Endothelial cell of umbilical vein (primary cell): ENCODE data around the gene SLC5A9. TPM values are rescaled to one million over a fixed set of nuclear protein-coding genes. Genes with fewer than 3 reads are reported as not detected.

Experiments
- BruUV-seq: library from RNA; stranded (reverse); fragments of 400-500 nt; replicated peaks from 2 replicates; lab custom pipeline; 2021; lab: Mats Ljungman, UMichigan
- CTCF ChIA-PET: fragments of 300-600, 350-600 bp; sonication (Branson Sonifier 250); formaldehyde crosslinking; loops from one replicate; lab custom pipeline; 2021; ENCODE audit warnings: antibody characterized with exemption, inconsistent platforms; lab: Charles Lee
- POLR2A ChIA-PET: fragments of 300-600, 350-600 bp; sonication (Branson Sonifier 250); formaldehyde crosslinking; loops from one replicate; lab custom pipeline; 2021; ENCODE audit warnings: antibody characterized with exemption, inconsistent platforms; lab: Charles Lee
- DNase-seq: peaks from one replicate; pipeline ENCODE4 v3.0.0-alpha.2; 2011; ENCODE audit warnings: low read depth, low spot score
- FAIRE-seq: peaks from 2 replicates; lab custom pipeline; 2011; peaks lifted over from hg19 to GRCh38; lab: Jason Lieb, UNC
- H2AFZ ChIP-seq: 2 replicates; pipeline ENCODE4 v1.6.0; 2012; ENCODE audit warnings: low read depth, low read length, control low read depth, inconsistent platforms
- H3K27ac ChIP-seq: 2 replicates; pipeline ENCODE4 v1.5.1; 2011; ENCODE audit warnings: low read depth, mild to moderate bottlenecking, control low read depth, low read length, moderate library complexity; ENCODE audit not compliant: insufficient read depth
- H3K27me3 ChIP-seq, 2 experiments: 2 replicates each; pipeline versions ENCODE4 v1.6.0 to v1.6.1; 2011; ENCODE audit warnings: low read length in 2 of 2, mixed read lengths in 1 of 2; ENCODE audit not compliant: control insufficient read depth in 2 of 2, insufficient read depth in 2 of 2
- H3K36me3 ChIP-seq, 2 experiments: 2 replicates in 1 of 2; 3 replicates in 1 of 2; pipeline ENCODE4 v1.5.1; 2011; ENCODE audit warnings: low read length in 2 of 2, mild to moderate bottlenecking in 1 of 2, moderate library complexity in 1 of 2; ENCODE audit not compliant: control insufficient read depth in 2 of 2, insufficient read depth in 2 of 2; ENCODE audit errors: extremely low read depth in 1 of 2
- H3K4me1 ChIP-seq: 3 replicates; pipeline ENCODE4 v1.5.1; 2011; ENCODE audit warnings: mild to moderate bottlenecking, low read length; ENCODE audit not compliant: control insufficient read depth, insufficient read depth; ENCODE audit errors: extremely low read depth
- H3K4me2 ChIP-seq: 2 replicates; pipeline ENCODE4 v1.6.1; 2011; ENCODE audit warnings: low read length, control low read depth, mixed read lengths; ENCODE audit not compliant: insufficient read depth
- H3K4me3 ChIP-seq, 3 experiments: fragments of 200-600 bp in 1 of 3; sonication (generic), shearing (Covaris generic) in 1 of 3; replicated peaks in 1 of 3; 2 replicates each; pipeline ENCODE4 v1.5.1; 2011 to 2016; ENCODE audit warnings: control low read depth in 3 of 3, low read length in 3 of 3, mild to moderate bottlenecking in 2 of 3, inconsistent platforms in 1 of 3, low read depth in 1 of 3, moderate library complexity in 1 of 3; ENCODE audit not compliant: insufficient read depth in 1 of 3
- H3K79me2 ChIP-seq: 2 replicates; pipeline ENCODE4 v1.6.0; 2012; ENCODE audit warnings: low read length, inconsistent platforms; ENCODE audit not compliant: control insufficient read depth, insufficient read depth
- H3K9ac ChIP-seq: replicated peaks from 2 replicates; pipeline ENCODE3; 2011; ENCODE audit warnings: low read length, control low read depth; ENCODE audit not compliant: insufficient read depth; ENCODE audit errors: extremely low read depth
- H3K9me1 ChIP-seq: replicated peaks from 3 replicates; pipeline ENCODE4 v1.6.0; 2011; ENCODE audit warnings: mild to moderate bottlenecking, low read length; ENCODE audit not compliant: control insufficient read depth, insufficient read depth; ENCODE audit errors: extremely low read depth
- H3K9me3 ChIP-seq: replicated peaks from 2 replicates; pipeline ENCODE4 v1.5.1; 2012; ENCODE audit warnings: low read length, inconsistent platforms; ENCODE audit not compliant: control insufficient read depth, insufficient read depth
- H4K20me1 ChIP-seq: replicated peaks from 2 replicates; pipeline ENCODE3; 2011; ENCODE audit warnings: mild to moderate bottlenecking, low read length; ENCODE audit not compliant: control insufficient read depth, insufficient read depth; ENCODE audit errors: extremely low read depth
- EZH2 ChIP-seq: IDR thresholded peaks from 2 replicates; pipeline ENCODE4 v1.6.1; 2012; ENCODE audit warnings: borderline replicate concordance, low read depth, mild to moderate bottlenecking, moderate library complexity, low read length, inconsistent platforms; ENCODE audit not compliant: severe bottlenecking
- FOS ChIP-seq: IDR thresholded peaks from 2 replicates; pipeline ENCODE4 v1.6.1; 2011; ENCODE audit warnings: mild to moderate bottlenecking, low read length, moderate library complexity, borderline replicate concordance; ENCODE audit not compliant: insufficient read depth
- GATA2 ChIP-seq: IDR thresholded peaks from 2 replicates; pipeline ENCODE4 v1.7.0; 2011; ENCODE audit warnings: low read depth, mild to moderate bottlenecking, moderate library complexity, mixed read lengths, low read length; ENCODE audit not compliant: insufficient read length, insufficient read depth
- JUN ChIP-seq: IDR thresholded peaks from 2 replicates; pipeline ENCODE4 v1.6.1; 2011; ENCODE audit warnings: borderline replicate concordance, low read depth; ENCODE audit not compliant: insufficient read length, insufficient read depth
- MYC ChIP-seq: IDR thresholded peaks from one replicate; pipeline ENCODE4 v1.6.1; 2011; ENCODE audit warnings: mild to moderate bottlenecking, low read depth, low read length
- POLR2A ChIP-seq: IDR thresholded peaks from 2 replicates; pipeline ENCODE4 v1.6.1; 2012; ENCODE audit warnings: low read depth, mild to moderate bottlenecking, control low read depth, low read length
- POLR2AphosphoS5 ChIP-seq: IDR thresholded peaks from 2 replicates; pipeline ENCODE4 v1.6.1; 2012; ENCODE audit warnings: low read depth, mild to moderate bottlenecking, control low read depth, low read length, moderate library complexity; ENCODE audit not compliant: insufficient read depth
- dilution Hi-C: fragments of 300-500 bp; cut with MboI; formaldehyde crosslinking; loops from one replicate; pipeline ENCODE4 v1.15.0; 2019; ENCODE audit warnings: low sequenced_read_pairs; ENCODE audit not compliant: extremely low pct_ligation_motif_present
- intact Hi-C: fragments of 100-400 bp; cut with micrococcal nuclease; formaldehyde crosslinking; loops from one replicate; pipeline ENCODE4 v1.10.0; 2022
- polyA plus RNA-seq, 4 experiments: library from polyadenylated mRNA; depleted of rRNA in 3 of 4; stranded (reverse) in 3 of 4; unstranded in 1 of 4; fragments of >200 nt; gene quantifications; 2 replicates each; pipeline versions ENCODE4 v1.2.1 to v1.2.3, GENCODE V29; 2011 to 2012; ENCODE audit warnings: missing spikeins in 1 of 4
- total RNA-seq: library from RNA; stranded (reverse); gene quantifications from 2 replicates; pipeline ENCODE4 v1.2.3, GENCODE V29; 2021
- TF ChIP-seq, protein P1 (sequence below), 2 donors: IDR thresholded peaks; 1 replicate in 1 of 2; 2 replicates in 1 of 2; pipeline ENCODE4 v1.5.1; 2011; ENCODE audit warnings: low read length in 2 of 2, mild to moderate bottlenecking in 2 of 2, moderate library complexity in 2 of 2, control low read depth in 1 of 2, inconsistent platforms in 1 of 2, low read depth in 1 of 2; ENCODE audit not compliant: insufficient read depth in 1 of 2; ENCODE audit errors: extremely low read depth in 1 of 2
- TF ChIP-seq, protein P2 (sequence below): IDR thresholded peaks from 2 replicates; pipeline ENCODE4 v1.6.1; 2011; ENCODE audit not compliant: insufficient read depth, insufficient read length

Gene SLC5A9
- total and polyA plus RNA-seq, 2 donors (not counting 3 experiments of a cell fraction or from before 2014, with no cell fraction given): not detected

DNA sequence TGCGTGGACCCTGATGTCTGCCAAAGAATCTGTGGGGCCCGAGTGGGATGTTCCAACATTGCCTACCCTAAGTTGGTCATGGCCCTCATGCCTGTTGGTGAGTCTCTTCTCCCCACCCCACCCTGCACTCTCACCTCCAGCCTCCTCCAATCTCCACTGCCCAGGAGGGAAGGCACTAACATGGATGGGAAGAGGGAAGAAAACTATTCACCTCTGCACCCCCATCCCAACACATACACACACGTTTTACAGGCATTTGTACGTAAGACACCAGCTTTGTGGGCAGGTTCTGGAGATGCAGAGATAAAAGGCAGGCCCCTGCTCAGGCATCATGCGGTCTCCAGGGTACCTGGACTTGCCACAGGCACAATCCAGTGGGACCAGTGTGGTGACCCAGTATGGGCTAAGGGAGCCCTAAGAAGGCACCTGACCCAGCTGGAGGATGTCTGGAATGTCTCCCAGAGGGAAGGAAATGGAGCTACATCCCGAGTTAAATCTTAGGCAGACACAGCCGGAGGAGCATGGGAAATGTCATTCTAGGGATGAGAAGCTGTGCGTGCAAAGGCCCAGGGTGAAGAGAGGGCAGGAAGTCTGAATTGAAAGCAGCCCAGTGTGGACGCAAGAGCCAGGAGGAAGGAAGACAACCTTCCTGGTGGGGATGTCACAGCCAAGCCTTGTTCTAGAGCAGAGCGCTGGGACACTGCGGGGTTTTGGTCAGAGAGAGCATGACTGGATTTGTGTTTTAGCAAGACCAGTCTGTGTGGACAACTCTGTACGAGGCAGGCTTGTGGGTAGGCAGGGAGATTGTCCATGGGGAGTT lies 11.4 kb downstream of the SLC5A9 start:
- POLR2A ChIA-PET: no interaction called here
- H3K4me1 ChIP-seq: no peaks in the 10 kb centered on the region
- H3K79me2 ChIP-seq: no peaks in the 10 kb centered on the region
- no peaks in the 10 kb centered on the region for H3K9me3 ChIP-seq
- no peak overlapping the region for H3K9ac ChIP-seq
- intact Hi-C loops (no loop called here), dilution Hi-C loops (no loop called here)
- H3K27ac ChIP-seq: no peak overlapping the region
- H3K4me2 ChIP-seq: no peak overlapping the region
- no peaks in the 10 kb centered on the region for H4K20me1 ChIP-seq
- no peaks in the 10 kb centered on the region for H3K27me3 ChIP-seq
- FAIRE-seq: no peak
- CTCF ChIA-PET: interaction anchor here (1.6 kb wide), 1 partner anchor 140 kb away, joined by 7 read pairs; no protein-coding TSS in a partner anchor
- no peaks in the 10 kb centered on the region for H3K36me3 ChIP-seq
- no peak for DNase-seq
- H2AFZ ChIP-seq: no peak overlapping the region
- no peak overlapping the region for H3K4me3 ChIP-seq
- BruUV-seq: no TSS peak
- no peaks in the 10 kb centered on the region for H3K9me1 ChIP-seq
- TF ChIP-seq POLR2AphosphoS5: no peak
- TF ChIP-seq GATA2: no peak
- no peak for TF ChIP-seq MYC
- no peak for TF ChIP-seq EZH2
- no peak for TF ChIP-seq POLR2A
- no peak for TF ChIP-seq JUN
- TF ChIP-seq, protein P1, sequence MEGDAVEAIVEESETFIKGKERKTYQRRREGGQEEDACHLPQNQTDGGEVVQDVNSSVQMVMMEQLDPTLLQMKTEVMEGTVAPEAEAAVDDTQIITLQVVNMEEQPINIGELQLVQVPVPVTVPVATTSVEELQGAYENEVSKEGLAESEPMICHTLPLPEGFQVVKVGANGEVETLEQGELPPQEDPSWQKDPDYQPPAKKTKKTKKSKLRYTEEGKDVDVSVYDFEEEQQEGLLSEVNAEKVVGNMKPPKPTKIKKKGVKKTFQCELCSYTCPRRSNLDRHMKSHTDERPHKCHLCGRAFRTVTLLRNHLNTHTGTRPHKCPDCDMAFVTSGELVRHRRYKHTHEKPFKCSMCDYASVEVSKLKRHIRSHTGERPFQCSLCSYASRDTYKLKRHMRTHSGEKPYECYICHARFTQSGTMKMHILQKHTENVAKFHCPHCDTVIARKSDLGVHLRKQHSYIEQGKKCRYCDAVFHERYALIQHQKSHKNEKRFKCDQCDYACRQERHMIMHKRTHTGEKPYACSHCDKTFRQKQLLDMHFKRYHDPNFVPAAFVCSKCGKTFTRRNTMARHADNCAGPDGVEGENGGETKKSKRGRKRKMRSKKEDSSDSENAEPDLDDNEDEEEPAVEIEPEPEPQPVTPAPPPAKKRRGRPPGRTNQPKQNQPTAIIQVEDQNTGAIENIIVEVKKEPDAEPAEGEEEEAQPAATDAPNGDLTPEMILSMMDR (IDR thresholded peaks at IDR 0.05; ENCODE audit: extremely low read depth in 1 of 2, insufficient read depth in 1 of 2, low read depth in 1 of 2, low read length in 2 of 2): no peak
- TF ChIP-seq, protein P2, sequence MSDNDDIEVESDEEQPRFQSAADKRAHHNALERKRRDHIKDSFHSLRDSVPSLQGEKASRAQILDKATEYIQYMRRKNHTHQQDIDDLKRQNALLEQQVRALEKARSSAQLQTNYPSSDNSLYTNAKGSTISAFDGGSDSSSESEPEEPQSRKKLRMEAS: no peak
- no peak for TF ChIP-seq FOS
